ENCODE measurements around the gene BEAN1.

Gene BEAN1

DNA sequence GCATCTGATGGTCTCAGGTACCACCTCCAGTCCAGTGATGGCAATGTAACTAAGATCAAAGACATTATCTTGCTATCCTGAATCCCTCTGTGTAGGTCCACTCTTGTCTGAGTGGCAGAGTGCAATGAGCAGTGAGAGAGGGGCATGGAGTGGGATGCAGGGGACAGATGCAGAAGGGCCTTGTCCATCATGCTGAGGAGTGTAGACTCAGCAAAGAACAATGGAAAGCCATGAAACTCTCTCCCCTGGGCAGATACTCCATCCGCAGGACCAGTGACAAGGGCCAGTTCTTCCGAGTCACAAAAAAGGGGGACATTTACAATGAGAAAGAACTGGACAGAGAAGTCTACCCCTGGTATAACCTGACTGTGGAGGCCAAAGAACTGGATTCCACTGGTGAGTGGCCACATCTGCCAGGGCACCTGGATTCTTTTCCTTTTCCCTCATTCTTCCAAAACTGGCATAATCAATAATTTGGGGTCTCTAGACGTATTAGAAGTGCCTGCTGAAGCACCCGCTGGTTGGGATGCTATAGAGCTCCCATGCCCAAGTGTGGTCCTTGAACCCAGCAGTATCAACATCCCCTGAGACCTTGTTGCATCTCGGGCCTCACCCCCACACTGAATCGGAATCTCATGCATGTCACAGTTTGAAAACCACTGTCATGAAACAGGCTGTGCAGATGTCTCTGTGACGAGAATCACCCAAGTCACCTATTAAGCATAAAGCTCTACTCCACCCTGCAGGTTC is 31.1 kb upstream of the BEAN1 start:
- DNase-seq = no peak

GRCh38 chr16:66397736-66398433 is 29.2 kb upstream of the BEAN1 start:
- no peak for DNase-seq

DNA sequence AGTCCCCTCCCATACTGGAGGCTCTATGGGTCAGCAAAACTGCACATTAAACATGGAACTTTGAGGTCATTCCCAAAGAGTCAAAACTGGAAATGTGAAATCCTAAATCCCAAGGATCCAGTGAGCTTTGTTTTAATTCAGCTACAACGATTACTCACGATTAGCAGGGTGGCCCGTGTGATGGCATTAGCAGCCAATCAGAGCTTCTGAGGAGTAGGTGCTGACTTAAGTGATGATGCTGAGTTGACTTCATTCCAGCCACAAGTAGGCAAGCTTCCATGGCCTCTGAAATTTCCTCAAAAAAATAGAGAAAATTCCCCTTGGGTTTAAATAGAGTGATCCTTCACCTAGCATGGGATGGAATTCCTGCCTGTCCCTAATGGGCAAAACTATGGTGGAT is 28.1 kb upstream of the BEAN1 start:
- no peak for DNase-seq

- DNase-seq = no peak
Observed at GRCh38 chr16:66399930-66400329, 27.2 kb upstream of the BEAN1 start.

GRCh38 chr16:66400503-66401380 is 26.4 kb upstream of the BEAN1 start:
- no peak for DNase-seq

DNA sequence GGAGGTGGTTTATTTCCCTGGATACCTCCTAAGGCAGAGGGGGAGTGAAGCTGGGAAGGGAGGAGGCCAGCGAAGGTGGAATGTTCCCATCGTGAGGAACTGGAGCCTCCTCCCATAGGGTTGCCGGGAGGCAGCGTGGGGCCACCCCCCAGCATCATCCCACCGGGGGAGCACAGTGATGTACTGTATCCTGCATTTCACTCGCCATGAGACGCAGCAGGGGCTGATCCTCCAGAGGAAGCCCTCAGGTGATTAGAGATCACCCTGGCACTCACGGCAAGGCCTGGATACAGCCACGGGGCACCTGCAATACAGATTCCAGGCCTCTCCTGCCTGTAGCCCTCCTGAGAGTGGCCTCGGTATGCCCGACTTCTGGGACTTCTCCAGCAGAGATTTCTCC is 25.5 kb upstream of the BEAN1 start:
- DNase-seq = no peak

GRCh38 chr16:66402166-66402565 is 24.9 kb upstream of the BEAN1 start:
- DNase-seq = no peak

- no peak for DNase-seq
Observed at GRCh38 chr16:66402591-66403230, 24.4 kb upstream of the BEAN1 start.

DNA sequence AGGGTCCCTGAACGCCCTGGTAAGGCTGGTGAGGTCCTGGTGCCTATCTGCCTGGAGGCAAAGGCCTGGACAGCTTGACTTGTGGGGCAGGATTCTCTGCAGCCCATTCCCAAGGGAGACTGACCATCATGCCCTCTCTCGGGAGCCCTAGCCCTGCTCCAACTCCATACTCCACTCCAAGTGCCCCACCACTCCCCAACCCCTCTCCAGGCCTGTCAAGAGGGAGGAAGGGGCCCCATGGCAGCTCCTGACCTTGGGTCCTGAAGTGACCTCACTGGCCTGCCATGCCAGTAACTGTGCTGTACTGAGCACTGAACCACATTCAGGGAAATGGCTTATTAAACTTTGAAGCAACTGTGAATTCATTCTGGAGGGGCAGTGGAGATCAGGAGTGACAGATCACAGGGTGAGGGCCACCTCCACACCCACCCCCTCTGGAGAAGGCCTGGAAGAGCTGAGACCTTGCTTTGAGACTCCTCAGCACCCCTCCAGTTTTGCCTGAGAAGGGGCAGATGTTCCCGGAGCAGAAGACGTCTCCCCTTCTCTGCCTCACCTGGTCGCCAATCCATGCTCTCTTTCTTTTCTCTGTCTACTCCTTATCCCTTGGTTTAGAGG is 23.5 kb upstream of the BEAN1 start:
- no peak for DNase-seq

DNA sequence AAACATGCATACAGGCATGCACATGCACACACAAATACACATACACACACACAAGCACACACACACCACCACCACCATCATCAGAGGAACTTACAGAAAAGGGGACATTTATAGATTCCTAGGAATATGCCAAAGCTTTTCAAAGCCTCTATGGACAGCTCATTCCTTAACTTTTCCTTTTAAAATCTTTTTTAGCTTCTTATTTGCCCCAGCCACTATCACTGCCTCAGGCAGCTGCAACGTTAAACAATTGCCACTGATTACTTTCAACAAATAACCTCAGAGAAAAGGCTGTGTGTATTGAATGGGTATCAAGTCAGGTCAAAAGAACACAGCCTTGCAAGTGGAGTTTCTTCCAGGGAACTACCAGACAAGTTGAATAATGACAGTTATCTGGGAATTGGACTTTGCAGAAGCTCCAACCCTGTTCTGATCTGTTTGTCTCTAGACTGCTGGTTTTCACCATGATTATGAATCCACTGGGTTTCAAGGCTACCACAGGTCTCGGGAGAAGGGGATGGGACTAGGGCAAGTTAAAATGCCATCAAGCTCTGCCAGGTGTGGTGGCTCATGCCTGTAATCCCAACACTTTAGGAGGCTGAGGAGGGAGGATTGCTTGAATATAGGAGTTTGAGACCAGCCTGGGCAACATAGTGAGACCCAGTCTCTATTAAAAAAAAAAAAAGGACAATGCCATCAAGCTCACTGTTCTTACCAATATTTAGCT is 21.9 kb upstream of the BEAN1 start:
- DNase-seq = no peak

DNA sequence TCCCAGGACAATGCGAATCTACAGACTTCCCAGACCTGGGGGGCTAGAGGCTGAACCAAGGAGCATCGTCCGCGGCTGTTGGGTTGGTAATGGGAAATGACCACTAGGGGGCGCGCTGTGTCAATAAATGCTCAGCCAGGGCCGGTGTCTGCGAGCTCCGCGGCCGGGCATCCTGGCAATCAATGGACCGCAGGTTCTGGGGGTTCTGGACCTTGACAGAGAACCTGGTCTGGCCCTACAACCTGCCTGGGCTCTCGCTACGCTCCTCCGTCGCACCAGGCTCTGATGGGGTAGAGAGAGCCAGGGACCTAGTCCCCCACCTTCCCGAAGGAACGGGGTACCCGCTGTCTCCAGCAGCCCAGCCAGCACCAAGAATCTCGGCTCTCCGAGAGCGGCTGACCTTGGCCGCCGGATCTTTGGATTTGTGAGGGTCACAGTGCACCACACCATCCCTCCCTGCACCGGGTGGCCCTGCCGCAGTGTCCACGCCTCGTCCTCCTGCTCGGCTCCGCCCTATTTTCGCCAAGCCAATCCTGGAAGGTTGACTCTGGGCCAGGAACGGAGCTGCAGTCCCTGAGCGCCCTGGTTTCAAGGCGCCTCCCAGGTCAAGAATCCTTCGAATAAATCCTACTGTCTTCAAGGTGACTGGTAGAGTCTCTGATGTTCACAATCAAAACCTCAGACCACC is 20.4 kb upstream of the BEAN1 start:
- peak; percentile 86 for DNase-seq

GRCh38 chr16:66408163-66409048 is 18.7 kb upstream of the BEAN1 start:
- DNase-seq = no peak

GRCh38 chr16:66409156-66409555 is 17.9 kb upstream of the BEAN1 start:
- no peak for DNase-seq

- DNase-seq = no peak
Observed at GRCh38 chr16:66412182-66412581, 14.9 kb upstream of the BEAN1 start.

DNA sequence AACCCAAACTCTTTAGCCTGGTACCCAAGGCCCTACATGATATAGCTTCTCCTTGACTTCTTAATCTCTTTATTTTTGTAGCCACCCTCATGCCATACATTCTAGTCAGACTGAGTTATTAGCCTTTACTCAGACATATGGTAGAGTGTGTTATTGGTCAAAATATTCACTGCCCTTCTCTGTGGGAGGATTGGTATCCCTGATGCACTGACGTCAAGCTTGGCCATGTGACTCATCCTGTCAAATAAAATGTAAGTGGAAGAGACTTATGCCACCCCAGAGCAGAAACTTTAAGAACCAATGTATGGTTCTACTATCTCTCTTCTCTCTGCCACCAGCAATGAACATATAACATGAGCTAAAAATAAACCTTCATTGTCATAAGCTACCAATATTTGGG is 12.2 kb upstream of the BEAN1 start:
- no peak for DNase-seq

DNA sequence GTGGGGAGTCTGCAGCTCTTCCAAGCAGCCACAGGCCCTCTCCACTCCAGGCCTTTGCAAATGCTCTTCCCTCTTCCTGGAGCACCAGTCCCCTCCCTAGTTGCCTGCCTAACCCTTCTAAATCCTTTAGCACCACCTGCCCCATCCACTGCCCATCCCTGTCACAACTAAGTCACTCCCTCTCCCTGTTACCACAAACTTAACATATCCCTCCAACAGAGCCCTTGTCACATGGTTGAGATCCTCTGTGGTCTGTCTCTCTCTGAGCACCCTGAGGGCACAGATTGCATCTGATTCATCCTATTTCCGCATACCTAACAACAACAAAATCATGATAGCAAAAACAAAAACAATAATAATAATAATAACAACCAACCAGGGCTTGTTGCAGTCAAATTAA is 11.0 kb upstream of the BEAN1 start:
- DNase-seq = no peak

DNA sequence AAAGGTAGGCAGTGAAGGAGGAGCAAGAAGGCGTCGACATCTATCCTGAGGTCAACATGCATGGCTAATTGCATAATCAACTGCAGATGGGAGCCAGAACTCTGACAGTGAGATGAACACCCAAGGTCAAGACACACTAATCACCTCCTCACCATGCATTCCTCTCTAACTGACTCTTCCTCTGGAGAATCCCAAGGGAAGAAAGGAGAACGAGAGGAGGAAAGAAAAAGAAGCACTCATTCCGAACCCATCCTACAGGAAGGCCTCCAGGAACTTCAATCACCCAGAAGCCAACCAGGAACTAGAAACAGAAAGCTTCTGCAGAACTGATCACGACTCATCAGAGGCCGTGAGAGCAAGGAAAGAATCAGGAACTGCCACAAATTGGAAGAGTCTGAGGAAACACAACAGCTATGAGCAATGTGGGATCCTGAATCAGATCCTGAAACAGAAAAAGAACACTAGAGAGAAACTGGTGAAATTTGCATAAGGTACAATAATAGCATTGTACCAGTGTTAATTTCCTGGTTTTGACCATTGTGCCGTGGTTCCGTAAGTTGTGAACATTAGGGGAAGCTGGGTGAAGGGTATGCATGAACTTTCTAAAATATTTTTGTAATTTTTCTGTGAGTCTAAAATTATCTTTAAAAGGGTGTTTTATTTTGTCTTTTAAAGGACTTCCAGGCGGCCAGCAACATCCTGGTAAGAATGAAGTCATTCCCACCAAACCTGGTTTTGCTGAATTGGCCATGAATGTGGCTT is 10.0 kb upstream of the BEAN1 start:
- DNase-seq = no peak

DNA sequence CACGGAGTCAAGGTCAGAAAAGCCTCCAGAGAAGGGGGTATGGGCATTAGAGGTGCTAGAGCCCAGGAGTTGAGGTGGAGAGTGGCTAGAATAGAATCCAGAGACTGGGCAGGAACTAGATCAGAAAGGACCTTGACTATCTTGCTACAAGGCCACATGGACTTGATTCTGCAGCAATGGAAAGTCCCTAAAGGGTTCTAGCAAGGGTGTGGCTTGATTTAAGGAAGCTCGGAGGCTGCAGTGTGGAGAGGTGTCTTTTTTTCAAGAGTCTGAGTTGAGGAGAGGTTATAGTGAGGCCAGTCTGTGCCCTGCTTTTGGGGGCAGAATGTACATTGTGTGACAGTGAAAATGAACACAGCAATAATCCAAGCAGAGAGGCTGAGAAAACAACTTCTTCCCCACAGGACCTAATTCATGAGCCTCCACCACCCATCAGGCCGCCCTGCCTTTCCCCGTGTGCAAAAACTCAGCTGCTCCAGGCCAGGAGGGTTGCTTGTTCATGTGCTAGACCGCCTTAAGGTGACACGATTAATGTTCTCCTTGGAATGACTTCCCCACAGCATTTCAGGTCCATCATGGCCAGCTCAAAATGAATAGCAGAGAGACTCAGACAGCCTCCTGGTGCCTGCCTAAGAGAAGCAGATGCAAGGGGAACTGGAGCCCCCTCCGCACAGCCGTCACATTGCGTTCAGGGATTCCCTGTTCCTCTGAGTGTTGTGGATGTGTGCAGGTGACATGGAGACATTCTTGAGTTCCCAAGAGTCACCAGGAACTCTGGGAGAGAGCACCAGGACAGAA is 8.7 kb upstream of the BEAN1 start:
- no peak for DNase-seq

Measured in right kidney (tissue), 1 donor.